AG10803 (cell line): Measurements from ENCODE around the gene LSM7.

Experiments used
- DNase-seq: peaks from one replicate; pipeline ENCODE4 v3.0.0; 2010; ENCODE audit warnings: low read depth
- H3K4me3 ChIP-seq: 2 replicates; pipeline ENCODE4 v1.5.1; 2011; ENCODE audit warnings: mild to moderate bottlenecking, low read length, control low read depth
- TF ChIP-seq, protein P1 (sequence below): conservative IDR thresholded peaks from 2 replicates; pipeline ENCODE4 v1.5.1; 2011; ENCODE audit warnings: mild to moderate bottlenecking, low read length, control low read depth, inconsistent platforms

Gene LSM7

DNA sequence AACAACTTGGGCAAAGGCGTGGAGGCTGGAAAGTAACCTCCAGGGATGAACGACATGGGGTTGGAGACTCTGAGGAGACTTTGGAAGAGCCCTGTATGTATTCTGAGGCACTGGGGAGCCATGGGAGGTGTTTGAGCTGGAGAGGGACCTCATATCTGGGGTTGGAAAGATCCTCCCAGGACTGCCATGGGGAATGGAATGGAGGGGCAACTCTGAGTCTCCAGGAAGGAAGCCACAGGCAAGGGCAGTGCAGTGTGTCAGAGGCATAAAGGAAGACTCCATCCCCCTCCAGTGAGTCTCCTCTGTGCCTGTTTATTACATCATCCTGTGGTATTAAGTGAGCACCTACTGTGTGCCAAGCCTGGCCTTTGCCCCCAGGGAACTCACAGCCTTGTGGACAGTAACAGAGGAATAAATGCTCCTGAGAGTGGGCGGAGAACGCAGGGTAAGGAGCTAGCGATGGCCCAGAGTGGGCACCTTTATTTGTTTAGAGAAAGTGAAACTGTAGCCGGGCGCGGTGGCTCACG lies 54.1 kb downstream of the LSM7 start:
- DNase-seq, result no peak
- H3K4me3 ChIP-seq, result peak overlapping the region; percentile 50
- TF ChIP-seq, protein P1, sequence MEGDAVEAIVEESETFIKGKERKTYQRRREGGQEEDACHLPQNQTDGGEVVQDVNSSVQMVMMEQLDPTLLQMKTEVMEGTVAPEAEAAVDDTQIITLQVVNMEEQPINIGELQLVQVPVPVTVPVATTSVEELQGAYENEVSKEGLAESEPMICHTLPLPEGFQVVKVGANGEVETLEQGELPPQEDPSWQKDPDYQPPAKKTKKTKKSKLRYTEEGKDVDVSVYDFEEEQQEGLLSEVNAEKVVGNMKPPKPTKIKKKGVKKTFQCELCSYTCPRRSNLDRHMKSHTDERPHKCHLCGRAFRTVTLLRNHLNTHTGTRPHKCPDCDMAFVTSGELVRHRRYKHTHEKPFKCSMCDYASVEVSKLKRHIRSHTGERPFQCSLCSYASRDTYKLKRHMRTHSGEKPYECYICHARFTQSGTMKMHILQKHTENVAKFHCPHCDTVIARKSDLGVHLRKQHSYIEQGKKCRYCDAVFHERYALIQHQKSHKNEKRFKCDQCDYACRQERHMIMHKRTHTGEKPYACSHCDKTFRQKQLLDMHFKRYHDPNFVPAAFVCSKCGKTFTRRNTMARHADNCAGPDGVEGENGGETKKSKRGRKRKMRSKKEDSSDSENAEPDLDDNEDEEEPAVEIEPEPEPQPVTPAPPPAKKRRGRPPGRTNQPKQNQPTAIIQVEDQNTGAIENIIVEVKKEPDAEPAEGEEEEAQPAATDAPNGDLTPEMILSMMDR, result no peak

DNA sequence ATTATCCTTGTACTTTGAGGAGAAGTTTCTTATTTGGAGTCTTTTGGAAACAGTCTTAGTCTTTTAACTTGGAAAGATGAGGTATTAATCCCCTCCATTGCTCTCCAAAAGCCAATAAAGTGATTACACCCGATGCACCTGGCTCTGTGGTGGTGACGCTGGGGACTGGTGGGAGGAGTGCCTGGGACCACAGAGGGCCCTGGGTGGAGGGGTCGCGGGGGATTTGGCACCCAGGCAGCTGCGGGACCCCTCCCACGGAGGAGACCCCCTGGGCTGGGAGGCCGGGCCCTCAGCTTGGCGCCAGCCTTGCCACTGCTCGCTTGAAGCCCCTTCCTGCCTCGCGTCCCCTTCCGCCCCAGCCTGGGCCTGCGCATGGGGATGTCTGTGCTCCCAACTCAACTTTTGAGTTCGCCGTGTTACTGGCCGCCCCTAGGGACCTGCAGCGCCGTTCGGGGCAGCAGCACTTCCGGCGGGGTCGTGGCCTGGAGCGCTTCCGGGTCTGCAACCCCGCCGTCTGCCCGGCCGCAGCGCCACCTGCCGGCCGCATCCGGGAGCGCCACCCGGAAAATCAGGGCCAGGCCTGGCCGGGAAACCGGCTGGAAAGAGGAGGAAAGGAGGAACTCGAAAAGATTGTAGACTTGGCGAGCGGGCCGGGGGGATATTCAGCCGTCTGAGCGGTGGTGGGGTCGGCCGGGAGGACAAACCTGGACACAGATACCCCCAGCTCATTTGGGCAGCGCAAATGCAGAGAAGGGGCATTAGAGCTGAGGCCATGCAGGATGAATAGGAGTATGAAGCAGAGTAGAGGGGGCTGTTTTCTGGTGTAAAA lies 54.8 kb downstream of the LSM7 start:
- TF ChIP-seq, protein P1, result peak; percentile 61
- H3K4me3 ChIP-seq, result peak overlapping the region; percentile 50
- peak; percentile 63 for DNase-seq
